ENCODE measurements around the gene CST6. TPM values are rescaled to one million over a fixed set of nuclear protein-coding genes. Genes with fewer than 3 reads are reported as not detected.

Gene CST6
- total and polyA plus RNA-seq, 2 of the 4 experiments (the other 2 are of a cell fraction), result 0.54 to 3.0 TPM

- no peak for TF ChIP-seq NFE2L2 (IDR thresholded peaks at IDR 0.05; ENCODE audit: low read depth, low read length)
- TF ChIP-seq USF2 (IDR thresholded peaks at IDR 0.05; ENCODE audit: low read depth, low read length), result no peak
These were observed 40.2 kb downstream of the CST6 start, which contains the start of gene SF3B2 (continued) for GRCh38 chr11:66051766-66052663.

DNA sequence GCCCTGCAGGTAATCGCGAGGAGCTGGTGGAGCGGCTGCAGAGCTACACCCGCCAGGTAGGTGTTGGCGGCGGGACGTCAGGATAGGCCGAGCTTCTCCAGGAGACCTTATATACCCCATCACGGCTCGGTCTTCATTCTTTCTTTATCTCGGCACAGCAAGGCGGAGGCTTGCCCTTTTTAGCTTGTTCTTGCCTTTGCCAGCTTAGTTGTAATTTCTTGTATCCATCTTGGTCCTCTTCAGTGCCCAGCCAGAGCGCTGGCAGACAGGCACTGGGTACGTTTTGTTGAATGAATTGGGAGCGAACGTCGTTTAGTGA lies 40.8 kb downstream of the CST6 start:
- Histone ChIP-seq H3K14ac (replicated peaks; ENCODE audit: low read depth, low read length) (peak overlapping the region; percentile 98), H4K8ac (ENCODE audit: low read depth in 2 of 2, low read length in 2 of 2) (peak overlapping the region; percentile 79 to 96), H2AK5ac (ENCODE audit: low read depth, low read length) (peak overlapping the region; percentile 95), H3K9me3 (ENCODE audit: control insufficient read depth, insufficient read depth, low read length) (no peaks in the 10 kb centered on the region), H2BK15ac (ENCODE audit: low read depth, low read length) (no peak overlapping the region), H4K5ac (ENCODE audit: low read depth, low read length) (peak overlapping the region; percentile 82), H3K23ac (ENCODE audit: low read depth, low read length) (peak overlapping the region; percentile 99), H3K27ac (ENCODE audit: insufficient read depth, low read length) (peak overlapping the region; percentile 87), H3K36me3 (ENCODE audit: control insufficient read depth, insufficient read depth, low read length) (peaks cover 21% of the 10 kb centered on the region), H3K4me3 (ENCODE audit: insufficient read depth, low read depth, low read length) (peak overlapping the region; percentile 86), H2BK5ac (ENCODE audit: low read depth, low read length, poor library complexity, severe bottlenecking) (peak overlapping the region; percentile 76), H2AK9ac (replicated peaks; ENCODE audit: low read depth, low read length, poor library complexity) (peak overlapping the region; percentile 99), H3K9ac (ENCODE audit: low read depth, low read length) (peak overlapping the region; percentile 90), H3K79me1 (ENCODE audit: low read depth in 1 of 2, low read length in 2 of 2) (peaks cover 13 to 47% of the 10 kb centered on the region in 2 experiments), H3K4me1 (ENCODE audit: control insufficient read depth, insufficient read depth, low read length) (peaks cover 8% of the 10 kb centered on the region), H3K4ac (ENCODE audit: low read depth, low read length) (peak overlapping the region; percentile 94), H2BK20ac (ENCODE audit: low read depth, low read length) (no peak overlapping the region), H3K9me1 (ENCODE audit: insufficient read depth, low read length) (0 out of 2 replicates have a peak, but pooled peaks cover 7% of the 10 kb centered on the region), H3K4me2 (ENCODE audit: low read depth, low read length) (peak overlapping the region; percentile 92), H3K27me3 (ENCODE audit: control insufficient read depth, insufficient read depth, low read length) (peaks cover 9% of the 10 kb centered on the region; the same call in 1 of the 2 replicates), H3K18ac (ENCODE audit: low read depth, low read length) (no peak overlapping the region), H4K20me1 (ENCODE audit: insufficient read depth, low read length) (peaks cover 14% of the 10 kb centered on the region; the same call in 1 of the 2 replicates), H3K56ac (ENCODE audit: extremely low read depth, insufficient read depth, low read length) (peak overlapping the region; percentile 85), H4K91ac (ENCODE audit: insufficient read depth, low read depth, low read length) (peak overlapping the region; percentile 86), H2BK120ac (ENCODE audit: low read depth, low read length) (no peak overlapping the region), H2AFZ (replicated peaks; ENCODE audit: low read length, poor library complexity) (peak overlapping the region; percentile 95)
- ChIA-PET CTCF (interaction anchor here (1.1 to 2.1 kb wide), 2 partner anchors 16 to 30 kb away, joined by 4 to 11 read pairs; no protein-coding TSS in a partner anchor), POLR2A (ENCODE audit: unreplicated experiment) (interaction anchor here (0.9 kb wide), 1 partner anchor 236 kb away, joined by 3 read pairs; the partner anchor contains the start of gene YIF1A)
- DNase-seq, result no peak
- dilution Hi-C loops (cut with HindIII; ENCODE audit: low sequenced_read_pairs, unreplicated experiment) (no loop called here), intact Hi-C loops (cut with micrococcal nuclease) (no loop called here), in situ Hi-C loops (cut with MboI; ENCODE audit: low sequenced_read_pairs) (no loop called here)
- TF ChIP-seq RCOR1 (IDR thresholded peaks at IDR 0.05; ENCODE audit: insufficient replicate concordance, low read length) (no peak), USF2 (IDR thresholded peaks at IDR 0.05; ENCODE audit: low read depth, low read length) (no peak), NFE2L2 (IDR thresholded peaks at IDR 0.05; ENCODE audit: low read depth, low read length) (no peak), MAZ (IDR thresholded peaks at IDR 0.05; ENCODE audit: borderline replicate concordance, low read depth, low read length) (no peak), ELK1 (IDR thresholded peaks at IDR 0.05; ENCODE audit: borderline replicate concordance, low read depth, low read length) (no peak), POLR2A (IDR thresholded peaks at IDR 0.05; ENCODE audit: low read depth, low read length) (no peak), SMC3 (IDR thresholded peaks at IDR 0.05; ENCODE audit: low read depth, low read length) (no peak)
- ATAC-seq (ENCODE audit: low read depth), result no peak
- 0% methylated on average over 2 of the region's 17 CpGs; no CpG with 5 or more reads in 1 of the 2 experiments for WGBS, 2 experiments (ENCODE audit: extremely low coverage in 2 of 2, insufficient read length in 1 of 2)
- no TSS peak for BruUV-seq (replicated peaks)

Measured in IMR-90 (cell line).